Measurements from ENCODE around the gene TMED1. TPM values are rescaled to one million over a fixed set of nuclear protein-coding genes. Genes with fewer than 3 reads are reported as not detected.

TMED1 gene
- total and polyA plus RNA-seq, 2 of the 4 experiments (the other 2 are of a cell fraction), result 37.6 to 41.4 TPM

DNA sequence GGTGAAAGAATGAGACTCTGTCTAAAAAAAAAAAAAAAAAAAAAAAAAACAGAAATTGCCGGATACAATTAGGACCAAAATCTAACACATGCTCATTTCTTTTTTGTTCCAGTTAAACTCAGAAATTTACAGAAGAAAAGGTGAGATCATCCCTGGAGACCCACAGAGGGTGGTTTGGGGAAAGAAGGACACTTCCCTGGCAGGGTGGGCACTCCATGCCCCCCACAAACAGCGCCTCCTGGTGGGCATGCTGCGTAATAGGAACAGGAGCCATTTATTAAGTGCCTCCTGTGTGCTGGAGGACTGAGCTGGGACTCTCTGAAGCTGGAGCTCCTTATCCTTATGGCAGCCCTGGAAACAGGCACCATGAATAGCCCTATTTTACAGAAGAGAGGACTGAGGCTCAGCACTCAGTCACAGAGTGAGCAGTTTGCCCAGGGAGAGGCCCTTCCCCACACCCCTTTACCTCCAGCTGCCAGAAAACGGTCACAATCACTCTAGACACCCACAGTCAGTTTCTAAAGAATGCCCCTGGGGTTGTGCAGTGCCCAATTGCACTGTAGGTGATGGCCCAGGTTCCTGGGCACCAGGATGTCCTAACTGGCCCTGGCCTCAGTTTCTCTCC is 22.3 kb upstream of the TMED1 start:
- no peak overlapping the region for H2AK5ac ChIP-seq (ENCODE audit: low read depth, low read length)
- no peak overlapping the region for H3K14ac ChIP-seq (replicated peaks; ENCODE audit: low read depth, low read length)
- H3K9ac ChIP-seq (ENCODE audit: low read depth, low read length), result no peak overlapping the region
- no peak overlapping the region for H2BK15ac ChIP-seq (ENCODE audit: low read depth, low read length)
- CTCF ChIA-PET, result interaction anchor here (0.6 to 1.9 kb wide), 4 partner anchors 22 to 141 kb away, joined by 3 to 9 read pairs (median 5); partner anchors contain the start of genes DNM2 and TMED1
- no peak overlapping the region for H2BK5ac ChIP-seq (ENCODE audit: low read depth, low read length, poor library complexity, severe bottlenecking)
- no peak for TF ChIP-seq MAFK (IDR thresholded peaks at IDR 0.05; ENCODE audit: low read depth, low read length)
- TF ChIP-seq, protein P1, sequence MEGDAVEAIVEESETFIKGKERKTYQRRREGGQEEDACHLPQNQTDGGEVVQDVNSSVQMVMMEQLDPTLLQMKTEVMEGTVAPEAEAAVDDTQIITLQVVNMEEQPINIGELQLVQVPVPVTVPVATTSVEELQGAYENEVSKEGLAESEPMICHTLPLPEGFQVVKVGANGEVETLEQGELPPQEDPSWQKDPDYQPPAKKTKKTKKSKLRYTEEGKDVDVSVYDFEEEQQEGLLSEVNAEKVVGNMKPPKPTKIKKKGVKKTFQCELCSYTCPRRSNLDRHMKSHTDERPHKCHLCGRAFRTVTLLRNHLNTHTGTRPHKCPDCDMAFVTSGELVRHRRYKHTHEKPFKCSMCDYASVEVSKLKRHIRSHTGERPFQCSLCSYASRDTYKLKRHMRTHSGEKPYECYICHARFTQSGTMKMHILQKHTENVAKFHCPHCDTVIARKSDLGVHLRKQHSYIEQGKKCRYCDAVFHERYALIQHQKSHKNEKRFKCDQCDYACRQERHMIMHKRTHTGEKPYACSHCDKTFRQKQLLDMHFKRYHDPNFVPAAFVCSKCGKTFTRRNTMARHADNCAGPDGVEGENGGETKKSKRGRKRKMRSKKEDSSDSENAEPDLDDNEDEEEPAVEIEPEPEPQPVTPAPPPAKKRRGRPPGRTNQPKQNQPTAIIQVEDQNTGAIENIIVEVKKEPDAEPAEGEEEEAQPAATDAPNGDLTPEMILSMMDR (conservative IDR thresholded peaks at IDR 0.05; ENCODE audit: low read depth, low read length), result peak; percentile 69
- peak; percentile 57; the same call in 1 of the 2 replicates for TF ChIP-seq MAZ (IDR thresholded peaks at IDR 0.05; ENCODE audit: borderline replicate concordance, low read depth, low read length)
- no peak for TF ChIP-seq FOS (IDR thresholded peaks at IDR 0.05; ENCODE audit: low read depth, low read length)
- peak; percentile 47 for TF ChIP-seq SMC3 (IDR thresholded peaks at IDR 0.05; ENCODE audit: low read depth, low read length)
- TF ChIP-seq MXI1 (IDR thresholded peaks at IDR 0.05; ENCODE audit: borderline replicate concordance, low read depth, low read length), result no peak
- TF ChIP-seq BHLHE40 (IDR thresholded peaks at IDR 0.05; ENCODE audit: low read depth, low read length), result no peak
- no peak for TF ChIP-seq POLR2A (IDR thresholded peaks at IDR 0.05; ENCODE audit: low read depth, low read length)
- peak; percentile 46 for TF ChIP-seq RAD21 (IDR thresholded peaks at IDR 0.05; ENCODE audit: low read length)
- no peak for TF ChIP-seq CHD1 (IDR thresholded peaks at IDR 0.05; ENCODE audit: low read depth, low read length)
- TF ChIP-seq RFX5 (IDR thresholded peaks at IDR 0.05; ENCODE audit: low read depth, low read length), result no peak
- no peak for TF ChIP-seq NFE2L2 (IDR thresholded peaks at IDR 0.05; ENCODE audit: low read depth, low read length)
- TF ChIP-seq, protein P2, sequence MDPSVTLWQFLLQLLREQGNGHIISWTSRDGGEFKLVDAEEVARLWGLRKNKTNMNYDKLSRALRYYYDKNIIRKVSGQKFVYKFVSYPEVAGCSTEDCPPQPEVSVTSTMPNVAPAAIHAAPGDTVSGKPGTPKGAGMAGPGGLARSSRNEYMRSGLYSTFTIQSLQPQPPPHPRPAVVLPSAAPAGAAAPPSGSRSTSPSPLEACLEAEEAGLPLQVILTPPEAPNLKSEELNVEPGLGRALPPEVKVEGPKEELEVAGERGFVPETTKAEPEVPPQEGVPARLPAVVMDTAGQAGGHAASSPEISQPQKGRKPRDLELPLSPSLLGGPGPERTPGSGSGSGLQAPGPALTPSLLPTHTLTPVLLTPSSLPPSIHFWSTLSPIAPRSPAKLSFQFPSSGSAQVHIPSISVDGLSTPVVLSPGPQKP (IDR thresholded peaks at IDR 0.05; ENCODE audit: borderline replicate concordance, low read depth, low read length), result no peak
- TF ChIP-seq CEBPB (IDR thresholded peaks at IDR 0.05; ENCODE audit: low read depth, low read length), result no peak
- no peaks in the 10 kb centered on the region for H3K36me3 ChIP-seq (ENCODE audit: control insufficient read depth, insufficient read depth, low read length)
- in situ Hi-C loops (cut with MboI; ENCODE audit: low sequenced_read_pairs) (no loop called here), dilution Hi-C loops (cut with HindIII; ENCODE audit: low sequenced_read_pairs, unreplicated experiment) (no loop called here), intact Hi-C loops (cut with micrococcal nuclease) (no loop called here)
- no TSS peak for BruUV-seq (replicated peaks)
- POLR2A ChIA-PET (ENCODE audit: unreplicated experiment), result no interaction called here
- H3K9me3 ChIP-seq (ENCODE audit: control insufficient read depth, insufficient read depth, low read length), result no peaks in the 10 kb centered on the region
- H3K4me3 ChIP-seq (ENCODE audit: insufficient read depth, low read depth, low read length), result no peak overlapping the region
- DNase-seq (no peak), ATAC-seq (ENCODE audit: low read depth) (0 out of 2 replicates have a peak, but pooled peaks have one; percentile 37)
- no peak overlapping the region for H3K4me2 ChIP-seq (ENCODE audit: low read depth, low read length)
- no peak overlapping the region for H3K56ac ChIP-seq (ENCODE audit: extremely low read depth, insufficient read depth, low read length)
- H4K20me1 ChIP-seq (ENCODE audit: insufficient read depth, low read length), result no peaks in the 10 kb centered on the region
- no peak overlapping the region for H3K27ac ChIP-seq (ENCODE audit: insufficient read depth, low read length)
- H3K4me1 ChIP-seq (ENCODE audit: control insufficient read depth, insufficient read depth, low read length), result no peaks in the 10 kb centered on the region; the same call in 1 of the 2 replicates
- H4K8ac ChIP-seq (ENCODE audit: low read depth in 2 of 2, low read length in 2 of 2), result no peak overlapping the region; a peak in 1 of 4 replicates
- no peak overlapping the region for H2AK9ac ChIP-seq (replicated peaks; ENCODE audit: low read depth, low read length, poor library complexity)
- H3K9me1 ChIP-seq (ENCODE audit: insufficient read depth, low read length), result peaks cover 6% of the 10 kb centered on the region; the same call in 1 of the 2 replicates
- no peak overlapping the region for H4K91ac ChIP-seq (ENCODE audit: insufficient read depth, low read depth, low read length)
- no peaks in the 10 kb centered on the region for H3K79me1 ChIP-seq (ENCODE audit: low read depth in 1 of 2, low read length in 2 of 2)
- H4K5ac ChIP-seq (ENCODE audit: low read depth, low read length), result no peak overlapping the region
- H2AFZ ChIP-seq (replicated peaks; ENCODE audit: low read length, poor library complexity), result peak overlapping the region; percentile 4
- no peak overlapping the region for H2BK120ac ChIP-seq (ENCODE audit: low read depth, low read length)
- H3K4ac ChIP-seq (ENCODE audit: low read depth, low read length), result no peak overlapping the region
- H3K23ac ChIP-seq (ENCODE audit: low read depth, low read length), result no peak overlapping the region
- no peak overlapping the region for H3K18ac ChIP-seq (ENCODE audit: low read depth, low read length)
- no peaks in the 10 kb centered on the region for H3K27me3 ChIP-seq (ENCODE audit: control insufficient read depth, insufficient read depth, low read length)
- no peak overlapping the region for H2BK20ac ChIP-seq (ENCODE audit: low read depth, low read length)
- 20% methylated on average over 1 of the region's 4 CpGs; no CpG with 5 or more reads in 1 of the 2 experiments for WGBS, 2 experiments (ENCODE audit: extremely low coverage in 2 of 2, insufficient read length in 1 of 2)
